ENCODE results near the gene SV2B.

Gene SV2B

DNA sequence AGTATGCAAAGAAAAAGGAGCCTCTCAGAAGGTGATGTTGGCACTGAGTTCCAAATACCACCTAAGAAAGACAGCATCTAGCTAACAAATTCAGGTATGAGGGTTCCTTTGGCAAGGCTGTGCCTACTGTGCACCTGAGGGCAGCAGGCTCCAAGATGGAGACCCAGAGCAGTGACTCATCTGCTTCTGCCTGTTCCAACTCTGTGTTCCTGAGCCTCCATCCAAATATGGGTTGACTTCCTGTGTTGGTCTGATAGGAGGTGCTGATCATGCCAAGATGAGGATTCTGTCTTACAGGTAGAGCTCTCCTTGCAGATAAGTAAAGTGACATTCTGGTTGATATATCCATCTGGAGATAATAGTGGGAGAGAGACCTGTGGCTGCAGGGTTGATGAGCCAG, 26.0 kb downstream of the SV2B start:
- Histone ChIP-seq H3K4me1 (ENCODE audit: control insufficient read depth, low read depth, low read length) (peaks cover 9% of the 10 kb centered on the region), H3K9ac (ENCODE audit: low read length) (no peak overlapping the region), H3K9me3 (ENCODE audit: control insufficient read depth, low read depth, low read length) (no peaks in the 10 kb centered on the region), H3K27me3 (ENCODE audit: control insufficient read depth, insufficient read depth, low read length) (no peaks in the 10 kb centered on the region), H3K27ac (ENCODE audit: low read length) (no peak overlapping the region), H3K4me3 (ENCODE audit: low read length) (no peak overlapping the region), H3K36me3 (ENCODE audit: control insufficient read depth, low read depth, low read length) (no peaks in the 10 kb centered on the region)

GRCh38 chr15:91127236-91127955, 27.3 kb downstream of the SV2B start:
- Histone ChIP-seq H3K9me3 (ENCODE audit: control insufficient read depth, low read depth, low read length) (no peaks in the 10 kb centered on the region), H3K27me3 (ENCODE audit: control insufficient read depth, insufficient read depth, low read length) (no peaks in the 10 kb centered on the region), H3K4me1 (ENCODE audit: control insufficient read depth, low read depth, low read length) (peaks cover 9% of the 10 kb centered on the region), H3K36me3 (ENCODE audit: control insufficient read depth, low read depth, low read length) (no peaks in the 10 kb centered on the region), H3K4me3 (ENCODE audit: low read length) (no peak overlapping the region), H3K9ac (ENCODE audit: low read length) (no peak overlapping the region), H3K27ac (ENCODE audit: low read length) (no peak overlapping the region)

GRCh38 chr15:91128016-91128415, 28.0 kb downstream of the SV2B start:
- H3K36me3 ChIP-seq (ENCODE audit: control insufficient read depth, low read depth, low read length) = no peaks in the 10 kb centered on the region
- no peaks in the 10 kb centered on the region for H3K27me3 ChIP-seq (ENCODE audit: control insufficient read depth, insufficient read depth, low read length)
- H3K27ac ChIP-seq (ENCODE audit: low read length) = no peak overlapping the region
- no peak overlapping the region for H3K4me3 ChIP-seq (ENCODE audit: low read length)
- no peaks in the 10 kb centered on the region for H3K9me3 ChIP-seq (ENCODE audit: control insufficient read depth, low read depth, low read length)
- no peak overlapping the region for H3K9ac ChIP-seq (ENCODE audit: low read length)
- peaks cover 9% of the 10 kb centered on the region for H3K4me1 ChIP-seq (ENCODE audit: control insufficient read depth, low read depth, low read length)

DNA sequence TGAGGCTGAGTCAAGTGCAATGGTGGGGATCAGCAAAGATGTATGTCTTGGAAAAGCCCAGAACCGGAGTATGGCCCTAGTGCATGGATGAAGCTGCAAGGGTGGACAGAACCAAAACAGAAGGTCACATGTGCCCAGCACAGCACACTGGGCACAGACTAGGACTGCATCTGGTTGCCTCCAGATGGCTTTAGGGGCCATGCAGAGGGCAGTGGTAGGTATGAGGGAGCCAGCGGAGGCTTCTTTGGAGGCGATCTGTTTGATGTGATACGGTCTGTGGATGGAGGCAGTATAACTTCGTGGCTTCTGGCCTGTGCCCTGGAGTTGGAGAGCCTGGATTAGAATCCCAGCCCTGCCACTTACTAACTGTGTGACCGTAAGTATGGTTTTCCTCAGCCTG, 29.4 kb downstream of the SV2B start:
- no peak overlapping the region for H3K27ac ChIP-seq (ENCODE audit: low read length)
- H3K9ac ChIP-seq (ENCODE audit: low read length) = no peak overlapping the region
- peaks cover 9% of the 10 kb centered on the region for H3K4me1 ChIP-seq (ENCODE audit: control insufficient read depth, low read depth, low read length)
- H3K27me3 ChIP-seq (ENCODE audit: control insufficient read depth, insufficient read depth, low read length) = no peaks in the 10 kb centered on the region
- no peak overlapping the region for H3K4me3 ChIP-seq (ENCODE audit: low read length)
- no peaks in the 10 kb centered on the region for H3K36me3 ChIP-seq (ENCODE audit: control insufficient read depth, low read depth, low read length)
- H3K9me3 ChIP-seq (ENCODE audit: control insufficient read depth, low read depth, low read length) = no peaks in the 10 kb centered on the region

- H3K4me3 ChIP-seq (ENCODE audit: low read length) = no peak overlapping the region
- peaks cover 9% of the 10 kb centered on the region for H3K4me1 ChIP-seq (ENCODE audit: control insufficient read depth, low read depth, low read length)
- H3K36me3 ChIP-seq (ENCODE audit: control insufficient read depth, low read depth, low read length) = no peaks in the 10 kb centered on the region
- H3K9ac ChIP-seq (ENCODE audit: low read length) = no peak overlapping the region
- no peaks in the 10 kb centered on the region for H3K27me3 ChIP-seq (ENCODE audit: control insufficient read depth, insufficient read depth, low read length)
- H3K9me3 ChIP-seq (ENCODE audit: control insufficient read depth, low read depth, low read length) = no peaks in the 10 kb centered on the region
- no peak overlapping the region for H3K27ac ChIP-seq (ENCODE audit: low read length)
Measured at GRCh38 chr15:91132079-91132478, 32.0 kb downstream of the SV2B start.

DNA sequence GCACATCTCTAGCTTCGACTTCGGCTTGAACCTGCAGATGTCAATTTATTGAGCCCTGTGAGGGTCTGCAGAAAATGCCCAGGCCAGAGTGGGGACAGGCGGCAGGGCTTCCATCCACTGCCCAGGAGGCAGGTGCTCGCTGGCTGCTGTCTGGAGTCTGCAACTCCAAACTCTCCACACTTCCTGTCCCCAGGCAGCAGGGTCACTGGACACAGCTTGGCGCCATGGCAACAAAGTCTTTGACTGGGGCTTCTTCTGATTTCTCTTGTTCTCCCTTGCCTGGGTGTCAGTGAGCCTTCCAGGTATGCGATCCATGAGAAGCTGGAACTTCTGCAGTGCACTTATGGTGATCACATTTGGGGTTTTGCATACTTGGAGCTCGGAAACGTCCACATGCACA, 33.5 kb downstream of the SV2B start:
- Histone ChIP-seq H3K9ac (ENCODE audit: low read length) (no peak overlapping the region), H3K27me3 (ENCODE audit: control insufficient read depth, insufficient read depth, low read length) (no peaks in the 10 kb centered on the region)

GRCh38 chr15:91135201-91136130, 35.4 kb downstream of the SV2B start:
- H3K4me1 ChIP-seq (ENCODE audit: control insufficient read depth, low read depth, low read length) = no peaks in the 10 kb centered on the region

More for the DNA sequence above, 33.5 kb downstream of the SV2B start:
- no peak overlapping the region for H3K27ac ChIP-seq (ENCODE audit: low read length)
- no peaks in the 10 kb centered on the region for H3K4me1 ChIP-seq (ENCODE audit: control insufficient read depth, low read depth, low read length)
- H3K9me3 ChIP-seq (ENCODE audit: control insufficient read depth, low read depth, low read length) = no peaks in the 10 kb centered on the region
- H3K36me3 ChIP-seq (ENCODE audit: control insufficient read depth, low read depth, low read length) = no peaks in the 10 kb centered on the region
- no peak overlapping the region for H3K4me3 ChIP-seq (ENCODE audit: low read length)

GRCh38 chr15:91136386-91136923, 36.4 kb downstream of the SV2B start:
- Histone ChIP-seq H3K27me3 (ENCODE audit: control insufficient read depth, insufficient read depth, low read length) (no peaks in the 10 kb centered on the region), H3K4me3 (ENCODE audit: low read length) (no peak overlapping the region), H3K4me1 (ENCODE audit: control insufficient read depth, low read depth, low read length) (no peaks in the 10 kb centered on the region), H3K27ac (ENCODE audit: low read length) (no peak overlapping the region), H3K36me3 (ENCODE audit: control insufficient read depth, low read depth, low read length) (no peaks in the 10 kb centered on the region), H3K9ac (ENCODE audit: low read length) (no peak overlapping the region), H3K9me3 (ENCODE audit: control insufficient read depth, low read depth, low read length) (no peaks in the 10 kb centered on the region)

More at GRCh38 chr15:91135201-91136130, 35.4 kb downstream of the SV2B start:
- Histone ChIP-seq H3K9me3 (ENCODE audit: control insufficient read depth, low read depth, low read length) (no peaks in the 10 kb centered on the region), H3K9ac (ENCODE audit: low read length) (no peak overlapping the region), H3K27me3 (ENCODE audit: control insufficient read depth, insufficient read depth, low read length) (no peaks in the 10 kb centered on the region), H3K27ac (ENCODE audit: low read length) (no peak overlapping the region), H3K4me3 (ENCODE audit: low read length) (no peak overlapping the region), H3K36me3 (ENCODE audit: control insufficient read depth, low read depth, low read length) (no peaks in the 10 kb centered on the region)

- Histone ChIP-seq H3K27ac (ENCODE audit: low read length) (no peak overlapping the region), H3K36me3 (ENCODE audit: control insufficient read depth, low read depth, low read length) (no peaks in the 10 kb centered on the region), H3K9ac (ENCODE audit: low read length) (no peak overlapping the region), H3K9me3 (ENCODE audit: control insufficient read depth, low read depth, low read length) (no peaks in the 10 kb centered on the region), H3K4me3 (ENCODE audit: low read length) (no peak overlapping the region), H3K4me1 (ENCODE audit: control insufficient read depth, low read depth, low read length) (no peaks in the 10 kb centered on the region), H3K27me3 (ENCODE audit: control insufficient read depth, insufficient read depth, low read length) (no peaks in the 10 kb centered on the region)
Measured at GRCh38 chr15:91140601-91141000, 40.5 kb downstream of the SV2B start.

DNA sequence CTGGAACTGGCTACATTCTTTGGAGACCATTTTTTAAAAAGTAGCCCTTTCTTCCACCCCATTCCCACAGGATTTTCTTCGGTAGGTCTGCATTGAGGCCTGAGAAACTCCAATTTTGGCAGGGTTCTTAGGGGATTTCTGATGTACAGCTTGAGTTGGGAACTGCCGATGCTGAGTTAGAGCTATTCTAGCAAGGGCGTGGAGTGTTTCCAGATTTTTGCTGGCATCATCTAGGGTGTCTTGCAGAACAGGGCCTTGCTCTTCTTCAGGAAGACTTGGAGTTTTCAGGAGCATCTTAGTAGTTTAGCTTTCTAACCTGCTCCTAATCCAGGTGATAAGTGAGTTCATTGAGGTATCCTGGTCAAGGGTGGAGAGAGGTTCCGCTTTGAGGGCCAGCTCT, 41.0 kb downstream of the SV2B start:
- Histone ChIP-seq H3K9me3 (ENCODE audit: control insufficient read depth, low read depth, low read length) (no peaks in the 10 kb centered on the region), H3K27ac (ENCODE audit: low read length) (no peak overlapping the region), H3K27me3 (ENCODE audit: control insufficient read depth, insufficient read depth, low read length) (no peaks in the 10 kb centered on the region), H3K4me3 (ENCODE audit: low read length) (no peak overlapping the region), H3K9ac (ENCODE audit: low read length) (no peak overlapping the region), H3K4me1 (ENCODE audit: control insufficient read depth, low read depth, low read length) (no peaks in the 10 kb centered on the region), H3K36me3 (ENCODE audit: control insufficient read depth, low read depth, low read length) (no peaks in the 10 kb centered on the region)

DNA sequence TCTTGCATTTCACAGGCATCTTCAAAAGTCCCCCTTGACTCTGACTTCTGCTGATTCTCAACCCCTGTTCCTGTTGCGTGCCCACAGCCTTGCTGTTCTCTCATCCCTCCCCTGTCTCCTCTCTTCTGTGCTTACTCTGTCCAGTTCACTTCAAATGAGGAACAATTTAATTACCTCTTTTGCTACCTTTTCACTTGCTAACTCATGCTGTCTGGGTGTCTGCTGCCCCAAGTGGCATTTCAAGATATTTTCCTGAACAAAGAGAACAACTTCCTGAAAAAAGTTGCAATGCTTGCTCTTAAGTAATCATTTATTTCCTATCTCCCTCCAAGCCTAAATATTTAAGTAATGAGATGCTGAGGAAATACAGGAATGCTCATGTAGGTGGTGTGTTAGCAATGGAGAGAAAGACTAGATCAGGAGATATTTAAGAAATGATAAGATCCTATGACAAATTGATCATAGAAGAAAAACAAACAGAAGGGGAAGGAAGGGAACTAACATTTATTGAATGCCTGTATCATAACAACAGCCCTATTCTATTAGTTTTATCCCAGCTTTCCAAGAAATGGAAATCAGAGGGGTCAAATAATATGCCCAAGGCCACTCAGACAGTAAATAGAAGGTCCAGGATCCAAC, 42.2 kb downstream of the SV2B start:
- Histone ChIP-seq H3K36me3 (ENCODE audit: control insufficient read depth, low read depth, low read length) (no peaks in the 10 kb centered on the region), H3K9ac (ENCODE audit: low read length) (no peak overlapping the region), H3K4me1 (ENCODE audit: control insufficient read depth, low read depth, low read length) (no peaks in the 10 kb centered on the region), H3K4me3 (ENCODE audit: low read length) (no peak overlapping the region), H3K27ac (ENCODE audit: low read length) (no peak overlapping the region), H3K9me3 (ENCODE audit: control insufficient read depth, low read depth, low read length) (no peaks in the 10 kb centered on the region), H3K27me3 (ENCODE audit: control insufficient read depth, insufficient read depth, low read length) (no peaks in the 10 kb centered on the region)

Measured in iPS-18a (cell line).